GM21381 (cell line): Measurements from ENCODE around the gene PRKN.

Experiments used
- ATAC-seq: cut with Tn5 transposase; IDR thresholded peaks from one replicate; pipeline ENCODE4 v1.9.1; 2021; ENCODE audit warnings: mild to moderate bottlenecking, moderate library complexity; ENCODE audit not compliant: unreplicated experiment

Gene PRKN

DNA sequence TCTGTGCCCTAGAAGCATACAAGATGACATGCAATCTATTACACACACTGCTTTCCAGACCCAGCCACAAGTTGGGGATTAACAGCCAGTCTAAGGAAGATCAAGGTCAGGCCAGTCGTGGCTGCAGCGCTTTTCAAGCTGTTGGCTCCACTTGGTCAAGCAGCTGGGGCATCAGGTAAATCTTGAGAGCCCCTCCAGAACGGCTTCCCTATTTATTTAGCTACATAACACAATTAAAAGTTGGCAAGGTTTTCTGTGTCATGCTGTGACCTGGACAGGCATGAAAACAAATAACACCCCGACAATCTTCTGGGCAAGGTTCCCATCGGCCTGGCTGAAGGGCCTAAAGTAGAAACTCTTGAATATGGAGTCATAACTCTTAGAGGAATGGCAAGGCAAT lies 524.3 kb downstream of the PRKN start:
- ATAC-seq: no peak

DNA sequence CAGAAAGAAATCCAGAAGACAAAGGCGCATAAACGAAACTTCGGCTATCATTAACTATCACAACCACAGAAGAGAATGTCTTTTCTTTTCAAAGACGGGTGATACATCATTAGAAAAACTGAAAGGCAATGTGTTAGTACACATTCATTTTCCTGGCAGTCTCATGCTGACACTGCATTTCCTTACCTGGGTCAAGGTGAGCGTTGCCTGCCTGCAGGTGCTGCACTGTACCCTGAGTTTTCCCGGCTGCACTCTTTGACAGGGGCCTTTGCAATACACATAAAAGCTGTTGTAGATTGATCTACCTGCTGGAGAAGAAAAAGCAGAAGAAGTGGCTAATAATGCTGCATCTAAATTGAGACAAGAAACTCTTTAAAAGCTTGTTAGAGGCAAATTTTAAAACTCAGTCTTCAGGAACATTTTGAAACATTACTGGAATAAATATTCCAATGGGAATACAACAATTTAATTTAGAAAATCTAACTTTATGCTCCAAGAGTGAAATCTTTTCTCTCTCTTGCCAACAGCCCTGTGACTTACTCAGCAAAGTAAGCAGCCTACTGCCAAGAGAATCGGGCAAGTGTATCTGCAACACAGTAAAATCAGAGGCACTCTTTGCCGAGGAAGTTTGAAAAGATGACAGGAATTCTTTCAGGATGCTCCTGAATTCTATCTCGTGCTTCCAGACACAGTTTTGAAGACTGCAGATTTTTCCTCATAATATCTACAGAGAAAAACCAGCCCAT lies 526.4 kb downstream of the PRKN start:
- no peak for ATAC-seq

DNA sequence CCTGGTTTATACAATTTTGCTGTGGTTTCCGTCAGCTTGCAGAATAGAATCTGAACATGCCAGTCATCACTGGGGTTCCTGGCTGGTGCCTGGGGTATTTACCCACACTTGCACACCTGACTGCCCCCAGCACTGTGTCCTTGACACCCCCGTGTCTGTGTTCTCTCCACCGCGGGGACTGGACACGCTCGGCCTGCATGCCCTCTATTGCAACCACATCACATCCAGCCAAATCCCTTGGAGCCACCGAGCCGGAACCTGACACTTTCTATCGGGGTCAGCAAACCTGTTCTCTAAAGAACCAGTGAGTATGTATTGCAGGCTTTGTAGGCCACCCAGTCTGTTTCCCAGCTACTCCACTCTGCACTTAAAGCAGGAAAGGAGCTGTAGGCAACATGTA lies 527.5 kb downstream of the PRKN start:
- ATAC-seq: no peak

DNA sequence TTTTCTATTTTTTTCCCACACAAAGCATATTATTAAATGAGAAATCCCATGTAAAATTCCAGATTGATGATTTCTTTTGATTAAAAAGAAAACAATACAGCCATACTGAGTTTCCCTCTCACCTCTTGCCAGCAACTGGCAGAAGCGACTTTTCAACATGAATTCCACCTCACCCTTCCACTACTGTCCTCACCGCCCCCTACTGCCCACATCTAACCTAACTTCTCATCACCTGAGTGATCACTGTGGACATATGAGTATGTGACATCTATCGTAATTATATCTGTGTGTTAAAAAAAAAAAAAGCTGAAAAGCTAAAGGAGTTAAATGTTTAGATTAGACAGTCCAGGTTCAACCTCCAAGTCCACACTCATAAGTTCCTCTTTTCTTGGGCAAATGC lies 528.6 kb downstream of the PRKN start:
- ATAC-seq: no peak

DNA sequence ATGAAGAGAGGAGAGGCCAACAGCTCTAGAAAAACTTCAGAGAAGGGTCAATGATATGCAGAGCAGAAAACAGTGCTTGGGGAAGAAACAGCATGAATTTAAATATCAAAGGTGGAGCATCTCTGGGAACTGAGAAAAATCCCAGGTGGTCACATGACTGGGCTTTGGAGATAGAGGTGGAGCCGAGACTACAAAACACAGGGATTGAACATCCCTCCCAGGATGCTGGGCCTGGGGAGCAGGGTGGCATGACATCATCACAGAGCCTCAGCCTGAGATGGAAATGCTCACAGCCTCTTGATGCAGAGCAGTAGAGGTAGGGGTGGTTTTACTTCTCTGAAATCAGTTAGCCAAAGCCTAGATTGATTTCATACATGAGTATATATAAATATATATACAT lies 529.5 kb downstream of the PRKN start:
- ATAC-seq: no peak

DNA sequence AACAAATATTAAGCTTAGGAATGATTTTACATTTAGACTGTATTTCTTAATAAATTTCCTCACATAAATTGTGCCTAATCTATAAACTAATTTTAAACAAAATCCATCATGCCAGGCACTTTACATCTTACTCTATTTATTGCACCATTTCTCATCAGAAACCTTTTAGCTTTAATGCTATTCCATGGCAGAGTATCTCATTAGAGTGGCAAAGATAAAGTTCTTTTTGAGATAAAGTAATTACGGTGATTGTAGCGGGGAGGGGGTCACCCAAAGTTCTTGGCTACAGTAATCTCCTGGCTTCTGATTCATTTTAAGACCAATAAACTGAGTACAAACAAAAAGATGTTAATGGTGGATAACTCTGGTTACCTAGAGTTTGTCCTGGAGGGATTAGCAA lies 532.1 kb downstream of the PRKN start:
- no peak for ATAC-seq

DNA sequence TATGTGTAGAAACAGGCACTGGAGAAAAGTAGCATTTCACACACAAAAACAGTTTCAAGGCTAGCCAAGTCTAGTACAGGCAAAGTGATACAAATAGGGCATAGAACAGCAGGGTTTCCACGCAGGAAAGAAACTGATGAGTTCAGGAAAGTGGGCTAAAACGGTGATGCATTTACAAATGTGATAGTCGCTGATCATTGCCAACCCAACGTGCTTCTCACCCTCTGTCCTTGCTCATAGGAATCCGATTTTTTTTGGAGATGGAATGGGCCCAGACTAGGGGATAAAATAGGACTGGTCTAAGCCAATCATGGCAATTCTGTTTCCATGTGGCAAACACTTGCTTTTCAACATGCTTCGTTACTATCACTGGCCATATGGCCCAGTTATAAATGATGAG lies 536.6 kb downstream of the PRKN start:
- no peak for ATAC-seq

DNA sequence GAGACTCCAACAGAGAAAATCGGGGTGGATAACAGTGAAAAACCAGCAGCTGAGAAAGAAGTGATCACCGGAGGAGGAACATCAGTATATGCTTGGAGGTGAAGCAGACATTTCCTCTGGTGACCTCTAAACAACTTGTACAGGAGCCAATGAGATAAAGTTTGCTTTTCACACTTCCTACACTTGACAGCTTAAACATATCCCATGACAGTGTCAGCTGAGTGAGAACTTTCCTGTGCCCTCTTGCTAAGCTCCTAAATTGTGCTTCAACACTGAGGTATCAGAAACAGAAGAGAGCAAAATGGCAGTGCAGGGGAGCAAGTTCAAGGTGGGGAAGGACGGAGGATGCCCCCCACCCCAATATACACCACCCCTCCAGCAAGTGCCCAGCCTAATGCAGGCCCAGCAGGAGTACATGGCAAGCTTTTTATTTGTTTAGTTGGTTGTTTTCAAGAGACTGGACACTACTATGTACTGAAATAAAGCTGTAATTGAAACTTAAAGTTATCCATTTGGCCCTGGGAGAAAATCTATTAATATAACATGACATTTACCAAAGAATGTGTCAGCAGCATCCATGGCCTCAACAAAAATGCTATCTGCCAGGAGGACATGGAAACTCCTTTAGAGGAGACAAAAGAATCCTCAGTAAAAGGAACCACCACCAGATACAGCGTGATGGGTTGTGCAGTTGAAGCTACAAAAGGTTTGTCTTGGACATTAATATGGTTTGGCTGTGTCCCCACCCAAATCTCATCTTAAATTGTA lies 540.2 kb downstream of the PRKN start:
- no peak for ATAC-seq

DNA sequence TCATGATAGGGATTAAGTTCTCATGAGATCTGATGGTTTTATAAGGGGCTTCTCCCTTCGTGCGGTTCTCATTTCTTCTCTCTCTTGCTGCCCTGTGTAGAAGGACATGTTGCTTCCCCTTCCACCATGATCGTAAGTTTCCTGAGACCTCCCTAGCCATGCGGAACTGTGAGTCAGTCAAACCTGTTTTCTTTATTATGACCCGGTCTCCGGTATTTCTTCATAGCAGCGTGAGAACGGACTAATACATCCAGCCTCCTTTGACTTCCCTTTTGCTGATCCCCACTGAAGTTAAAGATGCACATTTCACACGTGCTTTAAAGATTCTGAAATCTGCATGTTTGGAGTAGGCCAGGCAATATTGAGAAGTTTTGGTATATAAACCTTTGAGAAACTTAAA lies 543.1 kb downstream of the PRKN start:
- no peak for ATAC-seq

DNA sequence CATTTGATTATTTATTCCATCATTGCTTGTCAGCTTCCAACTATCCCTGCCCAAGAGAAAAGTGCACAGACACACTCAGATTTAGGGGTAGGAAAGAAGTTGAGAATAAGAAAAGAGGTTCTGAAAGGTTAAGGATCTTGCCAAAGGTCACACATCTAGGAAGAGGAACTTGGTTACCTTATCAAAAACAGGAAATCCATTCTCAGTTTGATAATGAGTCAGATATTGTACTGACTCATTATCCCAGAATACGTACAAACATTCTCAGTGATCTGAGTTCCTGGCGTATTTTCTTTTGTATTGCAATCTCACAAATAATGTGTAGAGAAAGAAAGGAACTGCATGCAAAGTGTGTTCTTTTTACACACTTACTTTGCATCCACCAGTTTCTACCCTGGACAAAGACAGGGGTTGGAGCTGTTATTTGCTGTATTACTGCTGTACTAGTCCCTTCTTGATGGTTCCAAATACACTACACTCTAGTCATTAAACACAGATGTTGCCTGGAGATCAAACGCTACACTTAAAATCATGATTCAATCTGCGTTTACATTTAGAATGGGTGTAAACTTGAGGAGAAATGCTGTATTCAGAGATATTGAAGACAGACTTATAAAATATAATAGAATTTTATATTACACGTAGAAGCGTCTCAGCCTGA lies 545.7 kb downstream of the PRKN start:
- ATAC-seq: no peak

DNA sequence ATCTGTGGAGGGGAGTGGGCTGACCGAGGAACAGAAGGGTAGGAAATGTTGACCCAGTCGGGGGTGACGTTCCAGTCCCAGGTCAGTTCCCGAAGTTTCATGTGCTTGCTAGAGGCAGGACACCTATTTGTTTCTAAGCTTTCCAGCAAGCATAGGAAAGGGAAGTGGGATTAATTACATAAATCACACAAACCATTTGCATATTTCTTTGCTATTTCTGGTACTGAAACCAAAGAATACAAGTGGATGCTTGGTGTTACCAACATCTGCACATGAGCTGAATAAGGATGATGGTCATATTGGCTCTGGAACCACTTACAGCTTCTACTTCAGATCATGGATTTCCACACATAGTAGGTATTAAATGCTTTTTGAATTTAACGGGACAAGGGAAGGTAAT lies 546.5 kb downstream of the PRKN start:
- no peak for ATAC-seq

DNA sequence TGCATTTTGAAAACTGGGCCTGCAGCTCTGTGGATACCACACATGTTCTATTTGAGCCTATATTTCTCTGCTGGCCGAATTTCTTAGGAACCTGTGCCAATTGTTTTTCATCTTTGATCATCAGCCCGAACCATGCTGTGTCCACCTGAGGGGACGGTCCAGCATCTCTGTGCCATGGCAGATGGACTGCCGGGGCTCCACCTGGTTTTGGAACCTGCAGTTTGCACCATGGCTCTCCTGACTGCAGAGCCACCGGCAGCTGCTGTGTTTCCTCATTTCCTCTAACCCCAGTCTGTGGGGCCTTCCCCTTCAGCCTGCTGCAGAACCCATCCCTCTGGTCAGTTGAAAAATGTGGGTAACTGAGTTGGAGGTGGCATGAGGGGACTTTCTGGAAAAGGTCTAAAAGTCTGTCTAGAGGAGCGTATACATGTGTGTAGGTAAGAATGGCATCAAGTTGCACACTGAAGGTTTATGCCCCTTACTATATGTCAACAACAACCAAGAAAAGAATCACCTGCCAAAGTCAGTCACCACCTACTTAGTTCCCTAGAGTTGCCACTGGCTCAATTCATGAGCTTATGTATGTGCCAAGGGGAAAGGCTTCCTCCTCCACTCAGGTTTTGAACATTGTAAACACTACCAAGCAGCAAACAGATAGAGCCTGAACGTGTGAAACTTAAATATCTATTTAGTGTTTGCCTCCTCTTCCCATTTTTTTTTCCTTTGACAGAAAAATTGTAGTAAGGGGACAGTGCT lies 548.2 kb downstream of the PRKN start:
- no peak for ATAC-seq

DNA sequence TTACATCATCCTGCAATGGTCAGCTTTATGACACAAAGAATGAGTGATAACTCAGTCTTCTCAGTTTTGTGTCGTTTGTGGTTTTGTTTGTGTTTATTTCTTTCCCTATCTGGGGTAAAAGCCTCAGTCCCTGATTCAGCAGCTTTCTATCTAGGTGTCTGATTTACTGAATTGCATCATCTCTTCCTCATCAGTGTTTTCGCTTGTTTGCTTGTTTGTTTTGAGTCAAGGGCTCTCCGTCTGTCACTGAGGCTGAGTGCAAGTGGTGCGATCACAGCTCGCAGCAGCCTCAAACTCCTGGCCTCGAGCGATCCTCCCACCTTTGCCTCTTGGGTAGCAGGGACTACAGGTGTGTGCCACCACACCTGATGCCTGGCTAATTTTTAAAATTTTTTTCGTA lies 548.9 kb downstream of the PRKN start:
- no peak for ATAC-seq

DNA sequence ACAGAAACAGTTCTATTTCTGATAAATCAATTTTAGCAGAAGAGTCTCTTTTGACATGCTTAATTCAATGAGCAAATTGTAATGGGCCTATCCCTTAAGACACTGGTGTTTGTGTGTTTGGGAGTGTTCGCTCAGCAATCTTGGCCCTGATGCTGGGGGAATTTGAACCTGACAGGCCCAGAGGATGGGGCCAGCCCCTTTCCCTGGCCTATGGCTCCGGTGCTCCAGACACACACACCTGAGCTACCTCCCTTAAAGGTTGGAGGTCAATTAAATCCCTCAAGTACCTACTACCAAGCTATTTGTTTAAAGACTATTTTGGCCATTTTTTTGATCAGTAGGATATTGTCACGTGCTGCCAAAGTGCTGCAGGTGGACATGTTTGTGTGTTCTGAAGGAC lies 549.3 kb downstream of the PRKN start:
- no peak for ATAC-seq

DNA sequence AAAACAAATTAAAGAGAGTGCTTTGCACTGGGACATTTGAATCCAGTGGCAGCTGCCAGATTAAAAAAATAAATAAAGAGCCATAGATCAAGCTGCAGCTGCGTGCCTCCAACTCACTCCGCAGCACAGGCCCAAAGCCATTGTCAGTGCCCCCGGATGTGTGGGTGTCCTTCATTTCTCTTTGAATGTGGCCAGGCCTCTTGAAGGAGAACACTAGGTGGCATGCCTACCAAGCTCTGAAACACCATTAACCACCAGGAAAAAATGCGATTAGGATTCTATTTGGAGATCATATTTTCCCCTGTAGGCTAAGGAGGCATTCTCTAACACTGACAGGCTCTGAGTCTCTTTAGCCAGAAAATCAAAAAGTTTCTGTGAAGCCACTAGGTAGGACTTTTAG lies 549.8 kb downstream of the PRKN start:
- no peak for ATAC-seq

DNA sequence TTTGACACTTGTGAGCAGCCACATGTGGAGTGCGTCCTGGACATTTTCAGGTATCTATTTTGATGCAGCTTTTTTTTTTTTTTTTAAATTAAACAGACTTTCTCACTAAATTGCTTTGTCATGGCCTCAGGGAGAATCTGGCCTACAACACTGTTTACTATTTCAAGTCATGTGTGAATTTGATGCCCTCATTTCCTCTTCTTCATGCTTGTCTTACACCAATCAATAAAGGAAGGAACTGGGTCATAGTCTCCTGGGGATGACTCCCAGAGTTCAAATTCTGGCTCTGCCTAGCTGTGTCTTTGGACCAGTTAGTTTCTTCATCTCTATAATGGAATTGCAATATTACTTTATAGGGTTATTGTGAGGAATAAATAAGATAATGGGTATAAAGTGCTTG lies 554.1 kb downstream of the PRKN start:
- ATAC-seq: no peak

DNA sequence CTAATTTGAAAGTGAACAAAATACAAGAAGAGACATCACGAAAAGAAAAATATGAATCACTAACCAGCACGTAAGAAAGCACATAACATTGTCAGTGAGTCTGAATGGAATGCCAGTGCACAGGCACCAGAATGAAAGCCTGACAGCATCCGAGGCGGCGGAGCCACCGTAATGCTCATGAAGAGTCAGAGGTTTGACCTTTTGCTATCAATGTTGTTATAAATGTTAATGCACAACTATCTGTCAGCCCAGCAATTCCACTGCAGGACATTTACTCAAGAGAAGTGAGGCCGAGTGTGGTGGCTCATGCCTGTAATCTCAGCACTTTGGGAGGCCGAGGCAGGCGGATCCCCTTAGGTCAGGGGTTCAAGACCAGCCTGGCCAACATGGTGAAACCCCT lies 562.1 kb downstream of the PRKN start:
- ATAC-seq: no peak

DNA sequence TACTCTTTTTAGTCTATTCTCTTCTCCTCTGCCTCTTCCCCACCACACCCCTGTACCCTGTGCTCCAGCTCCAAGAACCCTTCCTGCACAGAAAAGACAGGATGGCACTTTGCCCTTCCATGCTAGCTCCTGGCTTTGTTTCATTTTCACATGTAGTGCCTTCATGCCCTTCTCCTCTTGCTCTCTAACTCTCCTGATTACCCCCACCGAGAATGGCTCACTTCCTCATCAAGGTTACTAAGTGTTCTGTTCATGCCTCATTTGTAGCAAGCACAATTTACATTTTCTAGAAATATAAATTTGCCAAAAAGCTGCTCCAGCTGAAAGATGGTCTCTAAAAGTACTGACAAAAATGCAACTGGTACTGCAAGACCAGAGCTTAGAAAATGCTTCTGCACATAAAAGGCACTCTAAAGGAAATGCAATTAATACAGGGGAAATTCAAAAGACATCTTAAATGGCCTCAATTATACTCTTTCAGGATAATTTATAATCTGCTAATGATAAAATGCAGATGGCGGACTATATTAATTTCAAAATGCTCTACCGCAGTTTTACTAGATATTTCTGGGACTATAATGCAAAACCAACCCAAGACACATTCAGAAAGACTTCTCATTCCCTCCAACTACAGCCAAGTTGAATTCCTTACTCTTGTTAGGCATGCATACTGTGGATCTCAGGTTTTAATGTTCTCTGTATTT lies 570.2 kb downstream of the PRKN start:
- peak; percentile 71 for ATAC-seq

DNA sequence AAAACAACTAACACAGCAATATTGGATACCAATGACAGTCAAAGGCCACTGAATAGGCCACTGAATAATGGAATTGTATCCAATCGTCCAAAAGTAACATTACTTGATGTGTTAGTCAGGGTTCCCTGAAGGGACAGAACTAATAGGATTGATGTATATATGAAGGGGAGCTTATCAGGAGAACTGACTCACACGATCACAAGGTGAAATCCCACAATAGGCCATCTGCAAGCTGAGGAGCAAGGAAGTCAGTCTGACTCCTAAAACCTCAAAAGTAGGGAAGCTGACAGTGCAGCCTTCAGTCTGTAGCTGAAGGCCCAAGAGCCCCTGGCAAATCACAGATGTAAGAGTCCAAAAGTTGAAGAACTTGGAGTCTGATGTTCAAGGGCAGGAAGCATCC lies 571.4 kb downstream of the PRKN start:
- no peak for ATAC-seq

DNA sequence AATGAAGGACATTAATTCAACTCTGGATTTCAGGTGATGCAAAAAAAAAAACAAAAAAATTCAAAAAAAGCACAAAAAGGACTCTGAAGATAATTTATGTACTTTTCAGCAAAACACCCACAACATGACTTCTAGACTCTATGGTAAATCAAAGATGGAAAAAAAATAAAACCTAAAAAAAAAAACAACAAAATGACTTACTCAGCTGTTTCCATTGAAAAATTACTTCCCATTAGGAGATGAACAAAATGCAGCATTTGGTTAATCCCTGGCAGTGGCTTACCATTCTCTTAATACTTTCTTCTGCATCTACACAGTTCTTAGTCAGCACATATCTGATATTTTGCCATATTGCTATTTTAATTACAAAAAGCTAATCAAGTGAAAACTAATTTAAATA lies 572.6 kb downstream of the PRKN start:
- no peak for ATAC-seq

DNA sequence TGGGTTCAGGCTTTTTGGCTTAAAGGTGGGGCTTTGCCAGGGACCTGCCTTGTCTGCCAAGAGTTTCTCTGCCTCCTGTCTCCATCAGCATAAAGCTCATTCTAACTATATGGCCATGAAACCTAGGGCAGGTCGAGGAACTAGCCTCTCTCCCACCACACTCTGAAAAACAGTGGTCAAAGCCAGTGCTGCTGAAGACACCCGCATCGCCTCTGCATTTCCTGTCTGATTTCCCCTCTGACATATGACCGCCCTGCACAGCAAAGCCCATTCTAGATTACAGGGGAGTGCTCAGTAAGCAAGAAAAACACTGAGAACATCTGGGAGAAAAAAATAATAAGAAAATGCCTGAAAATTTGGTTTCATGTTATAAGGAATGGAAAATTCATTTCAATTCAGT lies 573.6 kb downstream of the PRKN start:
- no peak for ATAC-seq
